SH-SY5Y (cell line): ENCODE measurements around the gene NCOA4.

Source experiments
- GATA2 ChIP-seq: IDR thresholded peaks from 2 replicates; pipeline ENCODE4 v1.6.1; 2011; ENCODE audit warnings: mild to moderate bottlenecking, low read depth, low read length
- GATA3 ChIP-seq: IDR thresholded peaks from 2 replicates; pipeline ENCODE4 v1.6.1; 2011; ENCODE audit warnings: low read depth, mild to moderate bottlenecking, low read length, moderate library complexity

GRCh38 chr10:46060706-46061105 is 30.3 kb upstream of the NCOA4 start:
- TF ChIP-seq GATA2 (no peak), GATA3 (no peak)
